ENCODE data around the gene DDX3X.
"Not testable (repeated sequence)": the region's sequence is repeated elsewhere in the genome, so short reads cannot be mapped to it uniquely, and the experiment has no call there.

DDX3X gene

GRCh38 chrX:41397768-41398167 is 63.8 kb downstream of the DDX3X start:
- H3K27me3 ChIP-seq (ENCODE audit: insufficient read depth, poor library complexity, severe bottlenecking) = no peaks in the 10 kb centered on the region
- H3K27ac ChIP-seq (replicated peaks) = no peak overlapping the region
- H3K4me3 ChIP-seq (replicated peaks; ENCODE audit: insufficient read depth, low read length) = no peak overlapping the region
- TF ChIP-seq SPI1 (IDR thresholded peaks at IDR 0.05; ENCODE audit: borderline replicate concordance, low read depth) (no peak), POLR2AphosphoS5 (IDR thresholded peaks at IDR 0.05; ENCODE audit: low read depth) (no peak), GABPA (IDR thresholded peaks at IDR 0.05; ENCODE audit: low read depth) (no peak), CTCF (IDR thresholded peaks at IDR 0.05; ENCODE audit: insufficient read depth, low read length) (no peak), REST (IDR thresholded peaks at IDR 0.05; ENCODE audit: insufficient replicate concordance, low read depth) (no peak)
- DNase-seq (ENCODE audit: low read depth in 1 of 2, low spot score in 1 of 2) = no peak

- not testable (repeated sequence) for DNase-seq (ENCODE audit: low read depth in 1 of 2, low spot score in 1 of 2); H3K27ac ChIP-seq (replicated peaks)
Observed at GRCh38 chrX:41402556-41402955, 68.6 kb downstream of the DDX3X start.

GRCh38 chrX:41405551-41405950 is 71.6 kb downstream of the DDX3X start:
- DNase-seq (ENCODE audit: low read depth in 1 of 2, low spot score in 1 of 2) = no peak
- Histone ChIP-seq H3K27ac (replicated peaks) (no peak overlapping the region), H3K27me3 (ENCODE audit: insufficient read depth, poor library complexity, severe bottlenecking) (no peaks in the 10 kb centered on the region), H3K4me3 (replicated peaks; ENCODE audit: insufficient read depth, low read length) (no peak overlapping the region)
- TF ChIP-seq CTCF (IDR thresholded peaks at IDR 0.05; ENCODE audit: insufficient read depth, low read length) (no peak), REST (IDR thresholded peaks at IDR 0.05; ENCODE audit: insufficient replicate concordance, low read depth) (no peak), POLR2AphosphoS5 (IDR thresholded peaks at IDR 0.05; ENCODE audit: low read depth) (no peak), GABPA (IDR thresholded peaks at IDR 0.05; ENCODE audit: low read depth) (no peak), SPI1 (IDR thresholded peaks at IDR 0.05; ENCODE audit: borderline replicate concordance, low read depth) (no peak)

More at GRCh38 chrX:41402556-41402955, 68.6 kb downstream of the DDX3X start:
- not testable (repeated sequence) for H3K4me3 ChIP-seq (replicated peaks; ENCODE audit: insufficient read depth, low read length); H3K27me3 ChIP-seq (ENCODE audit: insufficient read depth, poor library complexity, severe bottlenecking)

GRCh38 chrX:41406201-41406600 is 72.2 kb downstream of the DDX3X start:
- TF ChIP-seq SPI1 (IDR thresholded peaks at IDR 0.05; ENCODE audit: borderline replicate concordance, low read depth) = no peak
- TF ChIP-seq CTCF (IDR thresholded peaks at IDR 0.05; ENCODE audit: insufficient read depth, low read length) = no peak
- no peak for TF ChIP-seq REST (IDR thresholded peaks at IDR 0.05; ENCODE audit: insufficient replicate concordance, low read depth)
- no peak for TF ChIP-seq GABPA (IDR thresholded peaks at IDR 0.05; ENCODE audit: low read depth)
- no peak for TF ChIP-seq POLR2AphosphoS5 (IDR thresholded peaks at IDR 0.05; ENCODE audit: low read depth)
- no peak overlapping the region for H3K27ac ChIP-seq (replicated peaks)
- no peak for DNase-seq (ENCODE audit: low read depth in 1 of 2, low spot score in 1 of 2)
- no peak overlapping the region for H3K4me3 ChIP-seq (replicated peaks; ENCODE audit: insufficient read depth, low read length)
- H3K27me3 ChIP-seq (ENCODE audit: insufficient read depth, poor library complexity, severe bottlenecking) = no peaks in the 10 kb centered on the region

Measured in HL-60 (cell line).